GM12865 (cell line): ENCODE results near the gene STPG4.
"Not testable (repeated sequence)": the region's sequence is repeated elsewhere in the genome, so short reads cannot be mapped to it uniquely, and the experiment has no call there.

ENCODE experiments used
- DNase-seq: peaks from one replicate; pipeline ENCODE4 v3.0.0; 2010; ENCODE audit warnings: low read depth
- H3K4me3 ChIP-seq: 2 replicates; pipeline ENCODE4 v1.5.1; 2011; ENCODE audit warnings: mild to moderate bottlenecking, low read depth, low read length, control low read depth
- CTCF ChIP-seq: IDR thresholded peaks from 2 replicates; pipeline ENCODE4 v1.5.1; 2011; ENCODE audit warnings: low read length, control low read depth, low read depth, inconsistent platforms; ENCODE audit not compliant: insufficient read depth; ENCODE audit errors: missing control alignments

STPG4 gene

GRCh38 chr2:47173986-47174732, 19.1 kb upstream of the STPG4 start:
- TF ChIP-seq CTCF, result no peak
- H3K4me3 ChIP-seq, result peak overlapping the region; percentile 68
- DNase-seq, result no peak

GRCh38 chr2:47172922-47173695, 18.0 kb upstream of the STPG4 start:
- no peak for DNase-seq
- peak overlapping the region; percentile 68 for H3K4me3 ChIP-seq

GRCh38 chr2:47172156-47172921, 17.2 kb upstream of the STPG4 start:
- TF ChIP-seq CTCF, result no peak
- no peak for DNase-seq
- H3K4me3 ChIP-seq, result peak overlapping the region; percentile 68

More at GRCh38 chr2:47172922-47173695, 18.0 kb upstream of the STPG4 start:
- no peak for TF ChIP-seq CTCF

GRCh38 chr2:47169784-47170183, 14.7 kb upstream of the STPG4 start:
- DNase-seq, result no peak
- TF ChIP-seq CTCF, result no peak

GRCh38 chr2:47168895-47169294, 13.8 kb upstream of the STPG4 start:
- not testable (repeated sequence) for DNase-seq, H3K4me3 ChIP-seq

More at GRCh38 chr2:47169784-47170183, 14.7 kb upstream of the STPG4 start:
- H3K4me3 ChIP-seq, result no peak overlapping the region

GRCh38 chr2:47167149-47167548, 12.0 kb upstream of the STPG4 start:
- no peak overlapping the region for H3K4me3 ChIP-seq
- DNase-seq, result no peak
- no peak for TF ChIP-seq CTCF

GRCh38 chr2:47165001-47165555, 10.0 kb upstream of the STPG4 start:
- no peak for DNase-seq
- TF ChIP-seq CTCF, result no peak

More at GRCh38 chr2:47165001-47165555, 10.0 kb upstream of the STPG4 start:
- H3K4me3 ChIP-seq, result no peak overlapping the region
